ENCODE data around the gene PACRG. TPM values are rescaled to one million over a fixed set of nuclear protein-coding genes. Genes with fewer than 3 reads are reported as not detected.
A peak's percentile ranks its signal among the peaks of the same experiment; 100 is the strongest.

The PACRG gene
- total and polyA plus RNA-seq, 5 donors from 2014 or later = 0.44 to 1.2 (median 0.87) TPM; not detected in 2

DNA sequence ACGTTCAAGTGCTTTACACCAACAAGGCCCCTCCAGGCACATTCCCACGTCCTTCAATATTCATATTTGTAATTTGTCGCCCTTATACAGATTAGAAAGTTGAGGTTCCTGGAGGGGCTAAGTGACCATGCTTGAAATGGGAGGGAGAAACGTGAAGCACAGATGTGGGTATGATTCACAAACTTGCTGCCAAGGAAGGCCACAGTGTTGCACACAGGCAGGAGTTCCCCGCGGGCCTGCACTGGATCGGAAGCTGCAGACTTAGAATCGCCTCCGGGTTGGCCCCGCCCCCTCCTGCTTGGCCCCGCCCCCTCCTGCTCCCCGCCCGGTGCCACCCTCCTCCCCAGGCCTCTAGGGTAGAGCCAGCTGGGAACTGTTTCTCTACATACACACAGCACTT is 628.5 kb downstream of the PACRG start:
- peaks cover 0 to under 1% (median 0%) of the 10 kb centered on the region in 4 donors for H3K4me1 Mint-ChIP-seq
- peak in 1 of 2 donors; percentile 7 for ATAC-seq (ENCODE audit: low read depth in 2 of 2)
- H3K27me3 Mint-ChIP-seq = peaks cover 11% of the 10 kb centered on the region
- H3K4me3 Mint-ChIP-seq = no peak overlapping the region
- H3K27ac Mint-ChIP-seq = no peak overlapping the region
- H3K9me3 Mint-ChIP-seq = no peaks in the 10 kb centered on the region
- Histone ChIP-seq H3K27me3 (ENCODE audit: control insufficient read depth, insufficient read depth, low read length) (no peaks in the 10 kb centered on the region), H3K27ac (ENCODE audit: insufficient read depth, low read length, poor library complexity, severe bottlenecking) (no peak overlapping the region), H3K4me1 (ENCODE audit: control insufficient read depth, insufficient read depth, low read length, poor library complexity, severe bottlenecking) (no peaks in the 10 kb centered on the region), H3K36me3 (ENCODE audit: control insufficient read depth, insufficient read depth, low read length) (no peaks in the 10 kb centered on the region), H3K9me3 (ENCODE audit: control insufficient read depth in 2 of 2, low read length in 2 of 2) (no peaks in the 10 kb centered on the region), H3K4me3 (ENCODE audit: low read depth, low read length) (no peak overlapping the region)
- no peaks in the 10 kb centered on the region for H3K36me3 Mint-ChIP-seq
- DNase-seq = no peak

DNA sequence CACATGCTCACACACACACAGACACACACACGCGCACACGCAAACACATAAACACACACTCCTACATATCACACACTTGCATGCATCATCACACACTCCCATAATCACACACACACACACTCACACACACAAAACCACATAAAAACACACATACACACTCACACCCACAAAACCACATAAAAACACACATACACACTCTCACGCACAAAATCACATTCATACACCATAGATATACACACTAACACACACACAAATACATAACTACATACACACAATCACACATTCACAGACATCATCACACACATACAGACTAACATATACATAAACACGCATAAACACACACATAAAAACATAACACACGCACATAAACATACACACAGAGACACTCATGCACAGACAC is 629.0 kb downstream of the PACRG start:
- Mint-ChIP-seq H3K9me3 (no peaks in the 10 kb centered on the region), H3K27me3 (peaks cover 11% of the 10 kb centered on the region), H3K4me3 (no peak overlapping the region), H3K36me3 (no peaks in the 10 kb centered on the region), H3K27ac (no peak overlapping the region), H3K4me1 (no peaks in the 10 kb centered on the region)
- DNase-seq (no peak), ATAC-seq (ENCODE audit: low read depth in 2 of 2) (no peak)
- Histone ChIP-seq H3K27ac (ENCODE audit: insufficient read depth, low read length, poor library complexity, severe bottlenecking) (no peak overlapping the region), H3K4me3 (ENCODE audit: low read depth, low read length) (no peak overlapping the region), H3K27me3 (ENCODE audit: control insufficient read depth, insufficient read depth, low read length) (no peaks in the 10 kb centered on the region), H3K4me1 (ENCODE audit: control insufficient read depth, insufficient read depth, low read length, poor library complexity, severe bottlenecking) (no peaks in the 10 kb centered on the region), H3K9me3 (ENCODE audit: control insufficient read depth in 2 of 2, low read length in 2 of 2) (no peaks in the 10 kb centered on the region), H3K36me3 (ENCODE audit: control insufficient read depth, insufficient read depth, low read length) (no peaks in the 10 kb centered on the region)

DNA sequence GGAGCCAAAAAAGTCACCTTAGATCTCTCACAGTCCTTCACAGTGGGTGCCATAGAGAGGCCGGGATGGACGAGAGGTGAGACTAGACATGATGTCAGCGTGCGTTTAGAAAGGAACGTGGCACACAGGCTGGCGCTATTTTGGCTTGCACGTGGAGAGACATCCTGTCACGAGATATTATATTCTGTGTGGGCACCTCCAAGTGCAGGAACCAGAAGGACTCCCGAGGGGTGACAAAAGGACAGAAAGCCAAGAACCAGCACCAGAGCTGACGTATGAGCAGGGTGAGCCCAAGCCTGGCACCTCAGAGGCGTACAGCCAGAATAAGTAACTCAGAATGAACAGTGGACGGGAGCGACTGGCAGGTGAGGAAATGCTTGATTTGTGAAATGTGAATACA is 636.9 kb downstream of the PACRG start:
- Histone ChIP-seq H3K9me3 (ENCODE audit: control insufficient read depth in 2 of 2, low read length in 2 of 2) (no peaks in the 10 kb centered on the region), H3K27me3 (ENCODE audit: control insufficient read depth, insufficient read depth, low read length) (peaks cover 4% of the 10 kb centered on the region), H3K27ac (ENCODE audit: insufficient read depth, low read length, poor library complexity, severe bottlenecking) (no peak overlapping the region), H3K4me3 (ENCODE audit: low read depth, low read length) (no peak overlapping the region), H3K36me3 (ENCODE audit: control insufficient read depth, insufficient read depth, low read length) (no peaks in the 10 kb centered on the region), H3K4me1 (ENCODE audit: control insufficient read depth, insufficient read depth, low read length, poor library complexity, severe bottlenecking) (no peaks in the 10 kb centered on the region)
- no peak for ATAC-seq (ENCODE audit: low read depth in 2 of 2)
- peaks cover 9% of the 10 kb centered on the region for H3K27me3 Mint-ChIP-seq
- H3K27ac Mint-ChIP-seq = no peak overlapping the region
- H3K4me1 Mint-ChIP-seq = no peaks in the 10 kb centered on the region
- no peaks in the 10 kb centered on the region for H3K36me3 Mint-ChIP-seq
- DNase-seq = no peak
- peak overlapping the region in 1 of 4 donors; percentile 22 for H3K4me3 Mint-ChIP-seq
- peaks cover 0 to 2% (median 0%) of the 10 kb centered on the region in 7 donors for H3K9me3 Mint-ChIP-seq

Other genes starting within 250 kb of the PACRG start
- gene PRKN, start 208 bp upstream of the PACRG start, total RNA-seq = 1.9 TPM
- gene PRKN, start 208 bp upstream of the PACRG start, polyA plus RNA-seq = 1 to 10 TPM in 3 of 4 donors, under 1 TPM in 1; 0.24 to 3.7 (median 2.9) TPM